HepG2 (cell line): ENCODE measurements around the gene ATP9A. TPM values are rescaled to one million over a fixed set of nuclear protein-coding genes. Genes with fewer than 3 reads are reported as not detected.
A peak's percentile ranks its signal among the peaks of the same experiment; 100 is the strongest.

ENCODE experiments used
- ATF7 ChIP-seq, 2 experiments: fragments of 450-650 bp in 1 of 2; sonication (generic) in 1 of 2; formaldehyde crosslinking in 1 of 2; IDR thresholded peaks; 2 replicates each; pipeline versions ENCODE4 v1.4.0 to v1.6.1; 2016 to 2020; ENCODE audit warnings: antibody characterized with exemption in 1 of 2, mild to moderate bottlenecking in 1 of 2, missing genetic modification reagents in 1 of 2
- CCDC6 ChIP-seq: sonication (generic); formaldehyde crosslinking; IDR thresholded peaks from 2 replicates; pipeline ENCODE4 v1.8.1; 2022; ENCODE audit warnings: mild to moderate bottlenecking, missing genetic modification reagents, moderate library complexity
- GTF2F1 ChIP-seq: fragments of 150-350 bp; IDR thresholded peaks from 2 replicates; pipeline ENCODE4 v1.6.1; 2014; ENCODE audit warnings: low read length
- KAT7 ChIP-seq: IDR thresholded peaks from 2 replicates; pipeline ENCODE4 v1.6.1; 2018; ENCODE audit warnings: borderline replicate concordance, missing compliant biosample characterization
- NFRKB ChIP-seq: fragments of 450-650 bp; IDR thresholded peaks from 2 replicates; pipeline ENCODE4 v1.6.1; 2017
- NRL ChIP-seq: sonication (generic); formaldehyde crosslinking; IDR thresholded peaks from 2 replicates; pipeline ENCODE4 v1.5.0; 2020; ENCODE audit warnings: missing genetic modification reagents, mild to moderate bottlenecking, moderate library complexity, borderline replicate concordance
- PAF1 ChIP-seq: IDR thresholded peaks from 2 replicates; pipeline ENCODE4 v1.6.1; 2016; ENCODE audit warnings: missing genetic modification reagents, missing compliant biosample characterization
- RARA ChIP-seq: IDR thresholded peaks from 2 replicates; pipeline ENCODE4 v1.6.1; 2016; ENCODE audit warnings: missing genetic modification reagents, missing compliant biosample characterization
- RBM22 ChIP-seq: fragments of 200-400 bp; formaldehyde crosslinking; optimal IDR thresholded peaks from 2 replicates; pipeline ENCODE3; 2017; ENCODE audit warnings: mild to moderate bottlenecking, low read length, moderate library complexity
- ZBTB20 ChIP-seq: sonication (generic); formaldehyde crosslinking; IDR thresholded peaks from 2 replicates; pipeline ENCODE4 v1.8.1; 2023; ENCODE audit warnings: missing genetic modification reagents, low read depth, mild to moderate bottlenecking, borderline replicate concordance
- ZNF207 ChIP-seq: fragments of 450-650 bp; IDR thresholded peaks from 2 replicates; pipeline ENCODE4 v1.6.1; 2016; ENCODE audit warnings: antibody characterized with exemption, borderline replicate concordance
- ZNF264 ChIP-seq: sonication (generic); formaldehyde crosslinking; IDR thresholded peaks from 2 replicates; pipeline ENCODE4 v1.4.0; 2020; ENCODE audit warnings: missing genetic modification reagents
- ZNF460 ChIP-seq: sonication (generic); formaldehyde crosslinking; IDR thresholded peaks from 2 replicates; pipeline ENCODE4 v1.5.1; 2020; ENCODE audit warnings: missing genetic modification reagents, mild to moderate bottlenecking, borderline replicate concordance
- ZNF577 ChIP-seq: sonication (generic); formaldehyde crosslinking; IDR thresholded peaks from 2 replicates; pipeline ENCODE4 v1.4.0; 2020; ENCODE audit warnings: mild to moderate bottlenecking, low read depth, missing genetic modification reagents, borderline replicate concordance
- ZNF605 ChIP-seq: sonication (generic); formaldehyde crosslinking; IDR thresholded peaks from 2 replicates; pipeline ENCODE4 v1.8.0; 2022; ENCODE audit warnings: mild to moderate bottlenecking, missing genetic modification reagents
- polyA plus RNA-seq, 8 experiments: library from polyadenylated mRNA; depleted of rRNA in 3 of 8; stranded (reverse) in 7 of 8; unstranded in 1 of 8; fragments of >200 nt; fragmentation: Illumina TruSeq in 4 of 8; extraction: Trizol in 4 of 8; gene quantifications; 2 replicates each; pipeline versions ENCODE4 v1.2.1 to v1.2.3, GENCODE V29; 2011 to 2016; ENCODE audit warnings: low read depth in 4 of 8, missing spikeins in 1 of 8, mixed read lengths in 1 of 8; ENCODE audit not compliant: insufficient read depth in 1 of 8
- total RNA-seq, 5 experiments: library from RNA; depleted of rRNA; stranded (reverse); fragments of >200 nt; fragmentation: Illumina TruSeq; extraction: Trizol; gene quantifications; 2 replicates each; pipeline ENCODE4 v1.2.3, GENCODE V29; 2016; ENCODE audit warnings: low read depth in 1 of 5
- TF ChIP-seq, protein P1 (sequence below): sonication (generic); formaldehyde crosslinking; IDR thresholded peaks from 2 replicates; pipeline ENCODE4 v1.4.0; 2020; ENCODE audit warnings: missing genetic modification reagents, borderline replicate concordance
- TF ChIP-seq, protein P2 (sequence below): IDR thresholded peaks from 2 replicates; pipeline ENCODE4 v1.6.1; 2012; ENCODE audit warnings: low read length, improper control_type of control experiment
- TF ChIP-seq, protein P3 (sequence below): IDR thresholded peaks from 2 replicates; pipeline ENCODE4 v1.6.1; 2018; ENCODE audit warnings: missing genetic modification reagents, mild to moderate bottlenecking, missing compliant biosample characterization
- TF ChIP-seq, protein P4 (sequence below): IDR thresholded peaks from 2 replicates; pipeline ENCODE4 v1.6.1; 2016; ENCODE audit warnings: mild to moderate bottlenecking, missing biosample characterization, missing genetic modification reagents

ATP9A gene
- total and polyA plus RNA-seq, 2 of the 13 experiments (the other 11 are each of a cell fraction or from before 2014, with no cell fraction given) = 11.8 to 18.5 TPM

DNA sequence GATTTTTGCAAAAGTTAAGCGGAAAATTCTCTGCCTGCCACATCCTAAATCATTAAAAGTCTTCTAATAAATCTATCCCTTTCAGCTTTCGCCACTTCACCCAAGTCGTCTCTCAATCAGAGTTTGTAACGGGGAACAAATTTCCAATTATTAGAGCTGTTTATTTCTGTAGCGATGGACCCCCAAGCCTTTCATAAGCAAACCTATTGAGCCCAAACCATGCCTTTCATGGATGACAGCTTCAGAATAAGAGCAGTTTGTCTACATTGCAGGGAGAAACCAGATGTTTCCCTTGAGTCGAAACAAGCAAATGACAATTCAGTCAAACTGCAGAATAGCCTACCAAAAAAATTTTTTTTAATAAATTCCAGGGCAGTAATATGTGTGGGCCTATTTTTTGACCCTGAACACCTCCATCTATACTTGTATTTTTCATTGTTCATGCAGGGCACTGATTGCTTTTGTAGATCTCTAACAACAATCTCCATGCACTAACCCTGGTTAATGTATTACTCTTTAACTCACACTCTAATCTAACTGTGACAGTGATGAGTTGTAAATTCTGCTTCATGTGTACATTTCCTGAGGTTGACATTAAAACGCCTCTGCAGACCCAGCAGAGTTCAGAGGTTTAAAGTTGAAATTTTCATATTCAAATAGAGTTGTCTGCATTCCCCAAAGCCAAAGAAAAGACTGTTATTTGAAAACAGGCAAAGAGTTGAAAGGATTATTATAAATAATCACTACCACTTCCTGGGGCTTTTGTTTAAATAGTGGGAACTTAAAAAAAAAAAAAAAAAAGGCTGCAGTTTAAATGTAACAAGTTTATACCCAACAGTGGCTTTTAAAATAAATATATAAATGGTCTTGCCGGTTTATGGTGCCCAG, 64.5 kb downstream of the ATP9A start (continued):
- TF ChIP-seq, protein P1, sequence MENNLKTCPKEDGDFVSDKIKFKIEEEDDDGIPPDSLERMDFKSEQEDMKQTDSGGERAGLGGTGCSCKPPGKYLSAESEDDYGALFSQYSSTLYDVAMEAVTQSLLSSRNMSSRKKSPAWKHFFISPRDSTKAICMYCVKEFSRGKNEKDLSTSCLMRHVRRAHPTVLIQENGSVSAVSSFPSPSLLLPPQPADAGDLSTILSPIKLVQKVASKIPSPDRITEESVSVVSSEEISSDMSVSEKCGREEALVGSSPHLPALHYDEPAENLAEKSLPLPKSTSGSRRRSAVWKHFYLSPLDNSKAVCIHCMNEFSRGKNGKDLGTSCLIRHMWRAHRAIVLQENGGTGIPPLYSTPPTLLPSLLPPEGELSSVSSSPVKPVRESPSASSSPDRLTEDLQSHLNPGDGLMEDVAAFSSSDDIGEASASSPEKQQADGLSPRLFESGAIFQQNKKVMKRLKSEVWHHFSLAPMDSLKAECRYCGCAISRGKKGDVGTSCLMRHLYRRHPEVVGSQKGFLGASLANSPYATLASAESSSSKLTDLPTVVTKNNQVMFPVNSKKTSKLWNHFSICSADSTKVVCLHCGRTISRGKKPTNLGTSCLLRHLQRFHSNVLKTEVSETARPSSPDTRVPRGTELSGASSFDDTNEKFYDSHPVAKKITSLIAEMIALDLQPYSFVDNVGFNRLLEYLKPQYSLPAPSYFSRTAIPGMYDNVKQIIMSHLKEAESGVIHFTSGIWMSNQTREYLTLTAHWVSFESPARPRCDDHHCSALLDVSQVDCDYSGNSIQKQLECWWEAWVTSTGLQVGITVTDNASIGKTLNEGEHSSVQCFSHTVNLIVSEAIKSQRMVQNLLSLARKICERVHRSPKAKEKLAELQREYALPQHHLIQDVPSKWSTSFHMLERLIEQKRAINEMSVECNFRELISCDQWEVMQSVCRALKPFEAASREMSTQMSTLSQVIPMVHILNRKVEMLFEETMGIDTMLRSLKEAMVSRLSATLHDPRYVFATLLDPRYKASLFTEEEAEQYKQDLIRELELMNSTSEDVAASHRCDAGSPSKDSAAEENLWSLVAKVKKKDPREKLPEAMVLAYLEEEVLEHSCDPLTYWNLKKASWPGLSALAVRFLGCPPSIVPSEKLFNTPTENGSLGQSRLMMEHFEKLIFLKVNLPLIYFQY (CRISPR knock-in tag) = no peak
- TF ChIP-seq, protein P2, sequence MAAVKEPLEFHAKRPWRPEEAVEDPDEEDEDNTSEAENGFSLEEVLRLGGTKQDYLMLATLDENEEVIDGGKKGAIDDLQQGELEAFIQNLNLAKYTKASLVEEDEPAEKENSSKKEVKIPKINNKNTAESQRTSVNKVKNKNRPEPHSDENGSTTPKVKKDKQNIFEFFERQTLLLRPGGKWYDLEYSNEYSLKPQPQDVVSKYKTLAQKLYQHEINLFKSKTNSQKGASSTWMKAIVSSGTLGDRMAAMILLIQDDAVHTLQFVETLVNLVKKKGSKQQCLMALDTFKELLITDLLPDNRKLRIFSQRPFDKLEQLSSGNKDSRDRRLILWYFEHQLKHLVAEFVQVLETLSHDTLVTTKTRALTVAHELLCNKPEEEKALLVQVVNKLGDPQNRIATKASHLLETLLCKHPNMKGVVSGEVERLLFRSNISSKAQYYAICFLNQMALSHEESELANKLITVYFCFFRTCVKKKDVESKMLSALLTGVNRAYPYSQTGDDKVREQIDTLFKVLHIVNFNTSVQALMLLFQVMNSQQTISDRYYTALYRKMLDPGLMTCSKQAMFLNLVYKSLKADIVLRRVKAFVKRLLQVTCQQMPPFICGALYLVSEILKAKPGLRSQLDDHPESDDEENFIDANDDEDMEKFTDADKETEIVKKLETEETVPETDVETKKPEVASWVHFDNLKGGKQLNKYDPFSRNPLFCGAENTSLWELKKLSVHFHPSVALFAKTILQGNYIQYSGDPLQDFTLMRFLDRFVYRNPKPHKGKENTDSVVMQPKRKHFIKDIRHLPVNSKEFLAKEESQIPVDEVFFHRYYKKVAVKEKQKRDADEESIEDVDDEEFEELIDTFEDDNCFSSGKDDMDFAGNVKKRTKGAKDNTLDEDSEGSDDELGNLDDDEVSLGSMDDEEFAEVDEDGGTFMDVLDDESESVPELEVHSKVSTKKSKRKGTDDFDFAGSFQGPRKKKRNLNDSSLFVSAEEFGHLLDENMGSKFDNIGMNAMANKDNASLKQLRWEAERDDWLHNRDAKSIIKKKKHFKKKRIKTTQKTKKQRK = no peak
- TF ChIP-seq RARA (CRISPR knock-in tag) (peak; percentile 99), ZNF577 (CRISPR knock-in tag) (no peak), PAF1 (no peak), ZNF207 (no peak), ZNF460 (no peak), ZNF605 (CRISPR knock-in tag) (no peak), ZBTB20 (CRISPR knock-in tag) (peak; percentile 92; the same call in 1 of the 2 replicates), CCDC6 (no peak), RBM22 (no peak), KAT7 (CRISPR knock-in tag) (no peak), NFRKB (no peak), ZNF264 (CRISPR knock-in tag) (peak; percentile 74; the same call in 1 of the 2 replicates), GTF2F1 (0 out of 2 replicates have a peak, but pooled peaks have one; percentile 17), ATF7 (IDR thresholded peaks at IDR 0.05) (no peak), ATF7 (CRISPR knock-in tag; IDR thresholded peaks at IDR 0.05) (no peak), NRL (CRISPR knock-in tag) (no peak)
- TF ChIP-seq, protein P3, sequence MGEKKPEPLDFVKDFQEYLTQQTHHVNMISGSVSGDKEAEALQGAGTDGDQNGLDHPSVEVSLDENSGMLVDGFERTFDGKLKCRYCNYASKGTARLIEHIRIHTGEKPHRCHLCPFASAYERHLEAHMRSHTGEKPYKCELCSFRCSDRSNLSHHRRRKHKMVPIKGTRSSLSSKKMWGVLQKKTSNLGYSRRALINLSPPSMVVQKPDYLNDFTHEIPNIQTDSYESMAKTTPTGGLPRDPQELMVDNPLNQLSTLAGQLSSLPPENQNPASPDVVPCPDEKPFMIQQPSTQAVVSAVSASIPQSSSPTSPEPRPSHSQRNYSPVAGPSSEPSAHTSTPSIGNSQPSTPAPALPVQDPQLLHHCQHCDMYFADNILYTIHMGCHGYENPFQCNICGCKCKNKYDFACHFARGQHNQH (CRISPR knock-in tag) = 0 out of 2 replicates have a peak, but pooled peaks have one; percentile 75
- TF ChIP-seq, protein P4, sequence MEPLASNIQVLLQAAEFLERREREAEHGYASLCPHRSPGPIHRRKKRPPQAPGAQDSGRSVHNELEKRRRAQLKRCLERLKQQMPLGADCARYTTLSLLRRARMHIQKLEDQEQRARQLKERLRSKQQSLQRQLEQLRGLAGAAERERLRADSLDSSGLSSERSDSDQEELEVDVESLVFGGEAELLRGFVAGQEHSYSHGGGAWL = no peak
